ENCODE results near the gene CD28. TPM values are rescaled to one million over a fixed set of nuclear protein-coding genes. Genes with fewer than 3 reads are reported as not detected.

Gene CD28
- total RNA-seq, 2 donors from 2014 or later, result not detected

GRCh38 chr2:203719456-203720410, 13.3 kb downstream of the CD28 start:
- peaks cover 12% of the 10 kb centered on the region for H3K4me1 ChIP-seq (ENCODE audit: control insufficient read depth, insufficient read depth, low read length)
- Mint-ChIP-seq H3K4me3 (no peak overlapping the region), H3K36me3 (ENCODE audit: low read depth) (no peaks in the 10 kb centered on the region), H3K4me1 (peaks cover 39% of the 10 kb centered on the region), H3K27ac (peak overlapping the region; percentile 69), H3K9me3 (no peaks in the 10 kb centered on the region), H3K27me3 (ENCODE audit: insufficient read depth) (peaks cover 38% of the 10 kb centered on the region)
- 37 to 40% methylated on average over 1 to 3 of the region's 4 CpGs for WGBS, 2 experiments (ENCODE audit: insufficient coverage in 1 of 2, insufficient read length in 1 of 2)
- no peaks in the 10 kb centered on the region for H3K9me3 ChIP-seq (ENCODE audit: control insufficient read depth, low read length)
- H3K9ac ChIP-seq (ENCODE audit: extremely low read depth, low read length, poor library complexity, severe bottlenecking), result no peak overlapping the region
- H3K36me3 ChIP-seq (ENCODE audit: control insufficient read depth, insufficient read depth, low read length), result no peaks in the 10 kb centered on the region
- no peak overlapping the region for H3K4me3 ChIP-seq (ENCODE audit: low read length)
- TF ChIP-seq, protein P1, sequence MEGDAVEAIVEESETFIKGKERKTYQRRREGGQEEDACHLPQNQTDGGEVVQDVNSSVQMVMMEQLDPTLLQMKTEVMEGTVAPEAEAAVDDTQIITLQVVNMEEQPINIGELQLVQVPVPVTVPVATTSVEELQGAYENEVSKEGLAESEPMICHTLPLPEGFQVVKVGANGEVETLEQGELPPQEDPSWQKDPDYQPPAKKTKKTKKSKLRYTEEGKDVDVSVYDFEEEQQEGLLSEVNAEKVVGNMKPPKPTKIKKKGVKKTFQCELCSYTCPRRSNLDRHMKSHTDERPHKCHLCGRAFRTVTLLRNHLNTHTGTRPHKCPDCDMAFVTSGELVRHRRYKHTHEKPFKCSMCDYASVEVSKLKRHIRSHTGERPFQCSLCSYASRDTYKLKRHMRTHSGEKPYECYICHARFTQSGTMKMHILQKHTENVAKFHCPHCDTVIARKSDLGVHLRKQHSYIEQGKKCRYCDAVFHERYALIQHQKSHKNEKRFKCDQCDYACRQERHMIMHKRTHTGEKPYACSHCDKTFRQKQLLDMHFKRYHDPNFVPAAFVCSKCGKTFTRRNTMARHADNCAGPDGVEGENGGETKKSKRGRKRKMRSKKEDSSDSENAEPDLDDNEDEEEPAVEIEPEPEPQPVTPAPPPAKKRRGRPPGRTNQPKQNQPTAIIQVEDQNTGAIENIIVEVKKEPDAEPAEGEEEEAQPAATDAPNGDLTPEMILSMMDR (conservative IDR thresholded peaks at IDR 0.05), result no peak
- DNase-seq, result peak; percentile 61
- H3K27ac ChIP-seq (ENCODE audit: low read depth, low read length), result no peak overlapping the region
- peaks cover 33% of the 10 kb centered on the region for H3K27me3 ChIP-seq (ENCODE audit: control insufficient read depth, insufficient read depth, low read length, poor library complexity, severe bottlenecking)

DNA sequence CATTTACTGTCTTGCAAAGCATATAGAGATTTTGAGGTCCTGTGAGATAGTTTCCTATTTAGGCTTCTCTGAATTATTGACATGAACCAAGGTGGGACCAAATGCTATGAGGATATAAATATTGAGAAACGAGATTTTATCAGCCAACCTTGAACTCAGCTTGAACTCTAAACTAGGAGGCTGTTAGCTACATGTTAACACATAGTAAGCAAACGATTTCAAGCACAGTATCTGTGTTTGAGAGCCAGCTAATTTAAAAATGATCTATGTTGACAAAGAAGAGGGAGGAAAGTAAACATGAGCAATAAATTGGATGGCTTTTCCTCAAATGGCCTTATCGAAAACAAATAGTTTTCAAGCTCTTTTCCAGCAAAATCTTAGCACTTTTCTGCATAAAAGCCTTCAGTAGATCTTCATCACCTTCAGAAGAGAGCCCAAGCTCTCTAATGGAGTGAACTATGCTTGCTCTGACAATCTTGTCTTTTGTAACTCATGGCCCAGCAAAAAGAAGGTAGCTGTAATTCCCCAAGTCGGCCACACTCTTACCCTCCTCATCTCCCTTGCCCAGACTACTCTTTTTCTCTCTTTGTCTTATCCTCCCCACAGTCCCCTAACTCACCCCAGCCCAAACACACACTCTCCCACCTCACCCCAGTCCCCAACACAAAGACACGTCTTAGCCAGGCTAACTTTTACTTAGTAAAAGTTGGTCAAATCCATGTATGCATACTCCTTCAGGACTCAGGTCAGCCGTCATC, 14.7 kb downstream of the CD28 start:
- no peaks in the 10 kb centered on the region for H3K36me3 ChIP-seq (ENCODE audit: control insufficient read depth, insufficient read depth, low read length)
- Mint-ChIP-seq H3K4me3 (no peak overlapping the region), H3K36me3 (ENCODE audit: low read depth) (no peaks in the 10 kb centered on the region), H3K27me3 (ENCODE audit: insufficient read depth) (peaks cover 30% of the 10 kb centered on the region), H3K4me1 (peaks cover 39% of the 10 kb centered on the region), H3K27ac (no peak overlapping the region), H3K9me3 (no peaks in the 10 kb centered on the region)
- TF ChIP-seq, protein P1 (conservative IDR thresholded peaks at IDR 0.05), result peak; percentile 47
- DNase-seq, result peak; percentile 44
- H3K9ac ChIP-seq (ENCODE audit: extremely low read depth, low read length, poor library complexity, severe bottlenecking), result no peak overlapping the region
- no peak overlapping the region for H3K27ac ChIP-seq (ENCODE audit: low read depth, low read length)
- peaks cover 12% of the 10 kb centered on the region for H3K4me1 ChIP-seq (ENCODE audit: control insufficient read depth, insufficient read depth, low read length)
- no peak overlapping the region for H3K4me3 ChIP-seq (ENCODE audit: low read length)
- H3K27me3 ChIP-seq (ENCODE audit: control insufficient read depth, insufficient read depth, low read length, poor library complexity, severe bottlenecking), result peaks cover 24% of the 10 kb centered on the region
- WGBS, 2 experiments (ENCODE audit: insufficient coverage in 1 of 2, insufficient read length in 1 of 2), result 71 to 78% methylated on average over 6 of the region's 6 CpGs
- no peaks in the 10 kb centered on the region for H3K9me3 ChIP-seq (ENCODE audit: control insufficient read depth, low read length)

- Mint-ChIP-seq H3K4me1 (peaks cover 39% of the 10 kb centered on the region), H3K4me3 (no peak overlapping the region), H3K9me3 (no peaks in the 10 kb centered on the region), H3K27ac (no peak overlapping the region), H3K27me3 (ENCODE audit: insufficient read depth) (peaks cover 25% of the 10 kb centered on the region), H3K36me3 (ENCODE audit: low read depth) (no peaks in the 10 kb centered on the region)
- TF ChIP-seq, protein P1 (conservative IDR thresholded peaks at IDR 0.05), result no peak
- WGBS, 2 experiments (ENCODE audit: insufficient coverage in 1 of 2, insufficient read length in 1 of 2), result 76% methylated on average over 3 of the region's 3 CpGs; no CpG with 5 or more reads in 1 of the 2 experiments
- Histone ChIP-seq H3K27ac (ENCODE audit: low read depth, low read length) (no peak overlapping the region), H3K4me3 (ENCODE audit: low read length) (no peak overlapping the region), H3K4me1 (ENCODE audit: control insufficient read depth, insufficient read depth, low read length) (peaks cover 12% of the 10 kb centered on the region), H3K27me3 (ENCODE audit: control insufficient read depth, insufficient read depth, low read length, poor library complexity, severe bottlenecking) (peaks cover 16% of the 10 kb centered on the region), H3K9me3 (ENCODE audit: control insufficient read depth, low read length) (no peaks in the 10 kb centered on the region), H3K36me3 (ENCODE audit: control insufficient read depth, insufficient read depth, low read length) (no peaks in the 10 kb centered on the region), H3K9ac (ENCODE audit: extremely low read depth, low read length, poor library complexity, severe bottlenecking) (no peak overlapping the region)
- DNase-seq, result no peak
Observed at GRCh38 chr2:203721781-203722300, 15.4 kb downstream of the CD28 start.

Data from endodermal cell (in vitro differentiated cells).